Lower leg skin (tissue), 3 donors: ENCODE measurements around the gene PDE3B.

ENCODE experiments used
- CTCF ChIP-seq, 3 donors: fragments of 450-650 bp; IDR thresholded peaks; one replicate each; pipeline ENCODE4 v1.5.1; 2016; ENCODE audit warnings: antibody characterized with exemption in 3 of 3, mild to moderate bottlenecking in 3 of 3, moderate library complexity in 2 of 3
- POLR2A ChIP-seq, 2 donors: fragments of 450-650 bp; IDR thresholded peaks; one replicate each; pipeline ENCODE4 v1.6.1; 2016 to 2017; ENCODE audit warnings: antibody characterized with exemption in 2 of 2, mild to moderate bottlenecking in 1 of 2, moderate library complexity in 1 of 2

GRCh38 chr11:14653090-14653489 is 9.5 kb downstream of the PDE3B start:
- TF ChIP-seq CTCF (IDR thresholded peaks at IDR 0.05), result no peak
- TF ChIP-seq POLR2A (IDR thresholded peaks at IDR 0.05), result no peak
